ENCODE measurements around the gene RNF130. TPM values are rescaled to one million over a fixed set of nuclear protein-coding genes. Genes with fewer than 3 reads are reported as not detected.
"Not testable (repeated sequence)": the region's sequence is repeated elsewhere in the genome, so short reads cannot be mapped to it uniquely, and the experiment has no call there.

Gene RNF130
- total RNA-seq, 4 donors from 2014 or later = 150 to 170 (median 167) TPM

DNA sequence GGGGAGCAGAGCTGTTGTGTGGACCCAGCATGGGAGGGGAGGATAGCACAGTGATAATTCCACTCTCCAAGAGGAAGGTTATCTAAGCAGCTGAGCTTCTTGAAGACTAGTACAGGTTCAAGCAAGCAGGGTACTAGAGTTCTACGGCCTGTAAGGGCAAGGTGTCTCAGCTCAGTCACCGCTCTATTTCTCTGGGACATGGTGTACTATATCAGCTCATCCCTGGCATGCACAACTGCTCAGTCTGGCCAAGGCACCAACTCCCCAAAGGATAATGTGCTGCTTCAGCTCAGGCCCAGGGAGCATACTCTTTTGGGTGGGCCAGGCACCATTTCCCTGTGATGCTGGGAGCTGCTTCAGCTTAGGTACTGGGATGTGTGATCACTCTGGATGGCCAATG lies 69.8 kb downstream of the RNF130 start:
- TF ChIP-seq, protein P1, sequence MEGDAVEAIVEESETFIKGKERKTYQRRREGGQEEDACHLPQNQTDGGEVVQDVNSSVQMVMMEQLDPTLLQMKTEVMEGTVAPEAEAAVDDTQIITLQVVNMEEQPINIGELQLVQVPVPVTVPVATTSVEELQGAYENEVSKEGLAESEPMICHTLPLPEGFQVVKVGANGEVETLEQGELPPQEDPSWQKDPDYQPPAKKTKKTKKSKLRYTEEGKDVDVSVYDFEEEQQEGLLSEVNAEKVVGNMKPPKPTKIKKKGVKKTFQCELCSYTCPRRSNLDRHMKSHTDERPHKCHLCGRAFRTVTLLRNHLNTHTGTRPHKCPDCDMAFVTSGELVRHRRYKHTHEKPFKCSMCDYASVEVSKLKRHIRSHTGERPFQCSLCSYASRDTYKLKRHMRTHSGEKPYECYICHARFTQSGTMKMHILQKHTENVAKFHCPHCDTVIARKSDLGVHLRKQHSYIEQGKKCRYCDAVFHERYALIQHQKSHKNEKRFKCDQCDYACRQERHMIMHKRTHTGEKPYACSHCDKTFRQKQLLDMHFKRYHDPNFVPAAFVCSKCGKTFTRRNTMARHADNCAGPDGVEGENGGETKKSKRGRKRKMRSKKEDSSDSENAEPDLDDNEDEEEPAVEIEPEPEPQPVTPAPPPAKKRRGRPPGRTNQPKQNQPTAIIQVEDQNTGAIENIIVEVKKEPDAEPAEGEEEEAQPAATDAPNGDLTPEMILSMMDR (IDR thresholded peaks at IDR 0.05) = no peak
- ATAC-seq (ENCODE audit: low FRiP score) = no peak
- DNase-seq (ENCODE audit: low spot score) = no peak

GRCh38 chr5:180001136-180001535 lies 70.4 kb downstream of the RNF130 start:
- DNase-seq (ENCODE audit: low spot score) (no peak), ATAC-seq (ENCODE audit: low FRiP score) (no peak)
- TF ChIP-seq, protein P1 (IDR thresholded peaks at IDR 0.05) = no peak

DNA sequence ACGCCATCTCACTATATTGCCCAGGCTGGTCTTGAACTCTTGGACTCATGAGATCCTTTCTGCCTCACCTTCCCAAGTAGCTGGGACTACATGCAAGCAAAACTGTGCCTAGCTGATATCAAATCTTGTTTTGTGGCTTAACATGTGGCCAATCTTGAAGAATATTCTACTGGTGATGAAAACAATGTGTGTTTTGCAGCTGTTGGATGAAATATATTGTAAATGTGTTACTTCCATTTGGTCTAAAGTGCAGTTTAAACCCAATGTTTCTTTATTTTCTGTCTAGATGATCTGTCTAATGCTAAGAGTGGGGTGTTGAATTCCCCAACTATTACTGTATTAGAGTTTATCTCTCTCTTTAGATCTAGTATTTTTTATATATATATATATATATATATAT lies 73.1 kb downstream of the RNF130 start:
- no peak for ATAC-seq (ENCODE audit: low FRiP score)

GRCh38 chr5:179994583-179995323 lies 76.8 kb downstream of the RNF130 start:
- no peak for DNase-seq (ENCODE audit: low spot score)
- ATAC-seq (ENCODE audit: low FRiP score) = no peak
- TF ChIP-seq, protein P1 (IDR thresholded peaks at IDR 0.05) = no peak

More for the DNA sequence above, 73.1 kb downstream of the RNF130 start:
- TF ChIP-seq, protein P1 (IDR thresholded peaks at IDR 0.05) = no peak
- no peak for DNase-seq (ENCODE audit: low spot score)

DNA sequence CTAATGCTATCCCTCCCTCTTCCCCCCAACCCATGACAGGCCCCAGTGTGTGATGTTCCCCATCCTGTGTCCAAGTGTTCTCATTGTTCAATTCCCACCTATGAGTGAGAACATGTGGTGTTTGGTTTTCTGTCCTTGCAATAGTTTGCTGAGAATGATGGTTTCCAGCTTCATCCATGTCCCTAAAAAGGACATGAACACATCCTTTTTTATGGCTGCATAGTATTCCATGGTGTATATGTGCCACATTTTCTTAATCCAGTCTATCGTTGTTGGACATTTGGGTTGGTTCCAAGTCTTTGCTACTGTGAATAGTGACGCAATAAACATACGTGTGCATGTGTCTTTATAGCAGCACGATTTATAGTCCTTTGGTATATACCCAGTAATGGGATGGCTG lies 78.7 kb downstream of the RNF130 start:
- DNase-seq (ENCODE audit: low spot score); ATAC-seq (ENCODE audit: low FRiP score): not testable (repeated sequence)

- TF ChIP-seq, protein P1 (IDR thresholded peaks at IDR 0.05) = no peak
- DNase-seq (ENCODE audit: low spot score) (no peak), ATAC-seq (ENCODE audit: low FRiP score) (no peak)
These were observed 80.5 kb downstream of the RNF130 start for GRCh38 chr5:179991106-179991505.

- not testable (repeated sequence) for DNase-seq (ENCODE audit: low spot score); ATAC-seq (ENCODE audit: low FRiP score)
These were observed 81.0 kb downstream of the RNF130 start for GRCh38 chr5:179990525-179990924.

DNA sequence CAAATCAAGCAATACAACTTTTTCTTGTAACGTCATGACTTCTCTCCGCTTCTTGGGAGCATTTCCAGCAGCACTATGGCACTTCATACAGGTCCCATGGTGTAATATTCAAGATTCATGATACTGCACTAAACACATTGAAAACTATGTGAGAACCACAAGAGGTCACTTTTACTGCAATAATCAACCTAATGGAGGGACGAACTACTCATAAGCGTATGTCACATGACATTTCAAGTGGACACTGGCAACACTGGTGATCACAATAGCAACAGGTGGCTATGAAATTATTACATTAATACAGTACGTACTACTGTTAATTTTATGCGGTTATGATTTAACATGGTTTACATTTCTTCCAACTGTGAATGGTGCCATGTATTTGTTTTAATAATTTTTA lies 85.2 kb downstream of the RNF130 start:
- TF ChIP-seq, protein P1 (IDR thresholded peaks at IDR 0.05) = no peak
- peak; percentile 44 for ATAC-seq (ENCODE audit: low FRiP score)
- no peak for DNase-seq (ENCODE audit: low spot score)
